Keratinocyte (primary cell): ENCODE data around the gene TUSC2. TPM values are rescaled to one million over a fixed set of nuclear protein-coding genes. Genes with fewer than 3 reads are reported as not detected.
"Not testable (repeated sequence)": the region's sequence is repeated elsewhere in the genome, so short reads cannot be mapped to it uniquely, and the experiment has no call there.

Experiments
- DNase-seq: peaks from one replicate; pipeline ENCODE4 v3.0.0-alpha.2; 2011; ENCODE audit warnings: low read depth, missing footprints, low spot score
- FAIRE-seq: peaks from 2 replicates; lab custom pipeline; 2011; peaks lifted over from hg19 to GRCh38; lab: Jason Lieb, UNC
- H2AFZ ChIP-seq: 2 replicates; pipeline ENCODE4 v1.6.0; 2012; ENCODE audit warnings: low read length, control low read depth, inconsistent platforms; ENCODE audit not compliant: control insufficient read depth
- H3K27ac ChIP-seq: 2 replicates; pipeline ENCODE4 v1.5.1; 2011; ENCODE audit warnings: low read length; ENCODE audit not compliant: control insufficient read depth, insufficient read depth
- H3K27me3 ChIP-seq: 3 replicates; pipeline ENCODE4 v1.6.0; 2011; ENCODE audit warnings: low read length; ENCODE audit not compliant: control insufficient read depth, insufficient read depth; ENCODE audit errors: extremely low read depth
- H3K36me3 ChIP-seq, 2 experiments: 2 replicates in 1 of 2; 3 replicates in 1 of 2; pipeline ENCODE4 v1.5.1; 2011; ENCODE audit warnings: low read length in 2 of 2, mild to moderate bottlenecking in 1 of 2; ENCODE audit not compliant: control insufficient read depth in 2 of 2, insufficient read depth in 2 of 2; ENCODE audit errors: extremely low read depth in 1 of 2
- H3K4me1 ChIP-seq: 3 replicates; pipeline ENCODE4 v1.5.1; 2011; ENCODE audit warnings: low read length; ENCODE audit not compliant: control insufficient read depth, insufficient read depth; ENCODE audit errors: extremely low read depth
- H3K4me2 ChIP-seq: 3 replicates; pipeline ENCODE4 v1.6.0; 2011; ENCODE audit warnings: low read depth, low read length; ENCODE audit not compliant: control insufficient read depth, insufficient read depth; ENCODE audit errors: extremely low read depth
- H3K4me3 ChIP-seq, 3 experiments: fragments of 200-600 bp in 1 of 3; sonication (generic) in 1 of 3; 2 replicates in 2 of 3; 3 replicates in 1 of 3; pipeline ENCODE4 v1.5.1; 2011 to 2016; ENCODE audit warnings: low read length in 3 of 3, mild to moderate bottlenecking in 3 of 3, control low read depth in 2 of 3, inconsistent platforms in 1 of 3, low read depth in 1 of 3, mixed read lengths in 1 of 3, mixed run types in 1 of 3, moderate library complexity in 1 of 3; ENCODE audit not compliant: control insufficient read depth in 2 of 3, insufficient read depth in 2 of 3; ENCODE audit errors: extremely low read depth in 1 of 3
- H3K79me2 ChIP-seq: 2 replicates; pipeline ENCODE4 v1.6.0; 2012; ENCODE audit warnings: low read length; ENCODE audit not compliant: control insufficient read depth, insufficient read depth
- H3K9ac ChIP-seq: 3 replicates; pipeline ENCODE4 v1.6.0; 2011; ENCODE audit warnings: low read length; ENCODE audit not compliant: control insufficient read depth, insufficient read depth; ENCODE audit errors: extremely low read depth
- H3K9me1 ChIP-seq: 3 replicates; pipeline ENCODE4 v1.6.0; 2011; ENCODE audit warnings: low read length; ENCODE audit not compliant: control insufficient read depth, insufficient read depth; ENCODE audit errors: extremely low read depth
- H3K9me3 ChIP-seq: 2 replicates; pipeline ENCODE4 v1.5.1; 2012; ENCODE audit warnings: low read depth, low read length; ENCODE audit not compliant: control insufficient read depth
- H4K20me1 ChIP-seq: 3 replicates; pipeline ENCODE4 v1.6.0; 2011; ENCODE audit warnings: low read length; ENCODE audit not compliant: control insufficient read depth, insufficient read depth; ENCODE audit errors: extremely low read depth
- EZH2 ChIP-seq: IDR thresholded peaks from one replicate; pipeline ENCODE4 v1.6.1; 2012; ENCODE audit warnings: inconsistent platforms, mild to moderate bottlenecking, low read length, moderate library complexity
- dilution Hi-C: fragments of 300-500 bp; cut with MboI; formaldehyde crosslinking; loops from one replicate; pipeline ENCODE4 v1.7.0; 2020; ENCODE audit warnings: low sequenced_read_pairs; ENCODE audit not compliant: extremely low pct_ligation_motif_present
- polyA plus RNA-seq, 5 experiments: library from polyadenylated mRNA; depleted of rRNA in 3 of 5; stranded (reverse) in 3 of 5; stranded (forward) in 1 of 5; unstranded in 1 of 5; fragments of >200 nt; gene quantifications; 1 replicate in 1 of 5; 2 replicates in 3 of 5; 3 replicates in 1 of 5; pipeline versions ENCODE4 v1.2.1 to v1.2.3, GENCODE V29; 2011 to 2012; ENCODE audit warnings: missing spikeins in 2 of 5, low read depth in 1 of 5, low replicate concordance in 1 of 5
- TF ChIP-seq, protein P1 (sequence below), 3 experiments: IDR thresholded peaks in 1 of 3; conservative IDR thresholded peaks in 1 of 3; optimal IDR thresholded peaks in 1 of 3; 2 replicates in 2 of 3; 3 replicates in 1 of 3; pipeline versions ENCODE3 to v1.5.1; 2011; ENCODE audit warnings: low read length in 3 of 3, mild to moderate bottlenecking in 3 of 3, moderate library complexity in 2 of 3, control low read depth in 1 of 3, inconsistent platforms in 1 of 3; ENCODE audit not compliant: insufficient read depth in 2 of 3; ENCODE audit errors: extremely low read depth in 1 of 3

The TUSC2 gene
- polyA plus RNA-seq, 1 donor (not counting 4 experiments of a cell fraction or from before 2014, with no cell fraction given): 30.5 TPM

- no peak for TF ChIP-seq EZH2
- TF ChIP-seq, protein P1, sequence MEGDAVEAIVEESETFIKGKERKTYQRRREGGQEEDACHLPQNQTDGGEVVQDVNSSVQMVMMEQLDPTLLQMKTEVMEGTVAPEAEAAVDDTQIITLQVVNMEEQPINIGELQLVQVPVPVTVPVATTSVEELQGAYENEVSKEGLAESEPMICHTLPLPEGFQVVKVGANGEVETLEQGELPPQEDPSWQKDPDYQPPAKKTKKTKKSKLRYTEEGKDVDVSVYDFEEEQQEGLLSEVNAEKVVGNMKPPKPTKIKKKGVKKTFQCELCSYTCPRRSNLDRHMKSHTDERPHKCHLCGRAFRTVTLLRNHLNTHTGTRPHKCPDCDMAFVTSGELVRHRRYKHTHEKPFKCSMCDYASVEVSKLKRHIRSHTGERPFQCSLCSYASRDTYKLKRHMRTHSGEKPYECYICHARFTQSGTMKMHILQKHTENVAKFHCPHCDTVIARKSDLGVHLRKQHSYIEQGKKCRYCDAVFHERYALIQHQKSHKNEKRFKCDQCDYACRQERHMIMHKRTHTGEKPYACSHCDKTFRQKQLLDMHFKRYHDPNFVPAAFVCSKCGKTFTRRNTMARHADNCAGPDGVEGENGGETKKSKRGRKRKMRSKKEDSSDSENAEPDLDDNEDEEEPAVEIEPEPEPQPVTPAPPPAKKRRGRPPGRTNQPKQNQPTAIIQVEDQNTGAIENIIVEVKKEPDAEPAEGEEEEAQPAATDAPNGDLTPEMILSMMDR (optimal IDR thresholded peaks at IDR 0.05 in 1 of 3, IDR thresholded peaks at IDR 0.05 in 1 of 3, conservative IDR thresholded peaks at IDR 0.05 in 1 of 3; ENCODE audit: extremely low read depth in 1 of 3, insufficient read depth in 2 of 3, low read length in 3 of 3): no peak
- dilution Hi-C loops: no loop called here
These were observed 41.4 kb downstream of the TUSC2 start for GRCh38 chr3:50286322-50287227.

DNA sequence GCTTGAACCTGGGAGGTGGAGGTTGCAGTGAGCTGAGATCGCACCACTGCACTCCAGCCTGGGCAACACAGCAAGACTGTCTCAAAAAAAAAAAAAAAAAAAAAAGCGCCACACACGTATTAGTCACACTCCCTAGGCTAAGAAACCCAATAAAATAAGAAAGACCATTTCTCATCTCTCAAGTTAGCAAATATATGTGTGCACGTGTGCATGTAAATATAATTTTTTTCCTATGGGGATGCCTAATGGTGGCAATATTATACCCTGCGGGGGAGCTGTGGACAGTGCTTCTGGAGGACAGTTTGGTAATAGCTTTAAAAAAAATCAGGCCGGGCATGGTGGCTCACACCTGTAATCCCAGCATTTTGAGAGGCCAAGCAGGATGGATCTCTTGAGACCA is 43.9 kb downstream of the TUSC2 start:
- dilution Hi-C loops, FAIRE-seq: not testable (repeated sequence)

More at GRCh38 chr3:50286322-50287227, 41.4 kb downstream of the TUSC2 start:
- FAIRE-seq (no peak), DNase-seq (no peak)
- Histone ChIP-seq H3K9ac (no peak overlapping the region), H3K9me3 (no peaks in the 10 kb centered on the region), H3K79me2 (peaks cover 23% of the 10 kb centered on the region), H3K4me1 (peaks cover 6% of the 10 kb centered on the region), H4K20me1 (no peaks in the 10 kb centered on the region), H3K27ac (no peak overlapping the region), H3K36me3 (peaks cover 42% of the 10 kb centered on the region in 2 experiments), H2AFZ (no peak overlapping the region), H3K4me2 (no peak overlapping the region), H3K27me3 (no peaks in the 10 kb centered on the region), H3K9me1 (no peaks in the 10 kb centered on the region), H3K4me3 (no peak overlapping the region)

More for the DNA sequence above, 43.9 kb downstream of the TUSC2 start:
- not testable (repeated sequence) for H3K4me2 ChIP-seq, H3K4me3 ChIP-seq, H3K4me1 ChIP-seq, H3K27me3 ChIP-seq, H2AFZ ChIP-seq, H3K9me3 ChIP-seq, H3K79me2 ChIP-seq, H3K9me1 ChIP-seq, H3K27ac ChIP-seq, H4K20me1 ChIP-seq, DNase-seq, H3K9ac ChIP-seq
- H3K36me3 ChIP-seq: peaks cover 26 to 28% of the 10 kb centered on the region in 2 experiments
